ENCODE measurements around the gene CMSS1.

Gene CMSS1

DNA sequence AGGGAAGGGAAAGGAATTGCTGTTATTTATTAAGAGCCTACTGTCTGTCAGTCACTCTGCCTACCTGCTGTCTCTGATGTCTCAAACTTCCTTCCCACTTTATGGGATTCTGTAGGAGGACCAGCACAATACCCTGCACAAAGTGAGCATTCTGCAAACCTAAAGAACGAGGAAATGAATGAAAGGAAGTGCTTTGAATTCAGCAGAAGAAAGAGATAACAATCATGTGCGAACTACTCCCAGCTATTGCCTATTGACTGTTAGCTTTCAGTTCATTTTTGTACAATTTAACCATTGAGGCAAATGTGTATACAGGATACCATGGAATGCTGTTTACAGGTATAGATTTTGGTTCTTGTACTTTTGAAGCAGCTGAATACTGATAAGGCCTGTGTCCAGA, 66.8 kb downstream of the CMSS1 start:
- Histone ChIP-seq H3K4me1 (ENCODE audit: control insufficient read depth, insufficient read depth, low read length) (no peaks in the 10 kb centered on the region), H3K27me3 (ENCODE audit: control insufficient read depth in 1 of 2, insufficient read depth in 2 of 2, low read length in 2 of 2) (no peaks in the 10 kb centered on the region), H3K9ac (ENCODE audit: low read length in 2 of 2) (no peak overlapping the region), H3K27ac (ENCODE audit: low read length) (no peak overlapping the region), H3K4me3 (ENCODE audit: low read length in 2 of 2) (no peak overlapping the region), H3K9me3 (ENCODE audit: control insufficient read depth in 2 of 2, low read length in 2 of 2) (no peaks in the 10 kb centered on the region), H3K36me3 (ENCODE audit: control insufficient read depth in 2 of 2, insufficient read depth in 2 of 2, low read length in 2 of 2) (no peaks in the 10 kb centered on the region)

DNA sequence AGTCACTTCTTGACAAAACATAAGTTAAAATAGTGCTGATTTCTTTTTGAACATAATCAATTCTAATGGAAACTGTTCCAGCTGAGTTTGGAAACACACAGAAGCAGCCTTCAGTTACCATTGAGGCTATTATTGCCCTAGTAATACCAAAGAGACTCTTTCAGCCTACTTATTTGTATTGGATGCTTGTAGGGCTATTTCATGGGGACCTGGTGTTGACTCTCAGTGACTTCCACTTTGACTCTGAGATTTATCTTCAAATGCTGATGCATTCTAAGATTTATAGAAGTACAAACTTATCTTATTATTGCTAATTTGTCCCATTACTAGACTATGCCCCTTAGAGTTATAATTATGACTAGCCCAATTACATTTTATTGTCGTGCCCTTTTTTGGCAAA, 67.4 kb downstream of the CMSS1 start:
- no peak overlapping the region for H3K9ac ChIP-seq (ENCODE audit: low read length in 2 of 2)
- H3K36me3 ChIP-seq (ENCODE audit: control insufficient read depth in 2 of 2, insufficient read depth in 2 of 2, low read length in 2 of 2) = no peaks in the 10 kb centered on the region
- H3K4me1 ChIP-seq (ENCODE audit: control insufficient read depth, insufficient read depth, low read length) = no peaks in the 10 kb centered on the region
- no peak overlapping the region for H3K27ac ChIP-seq (ENCODE audit: low read length)
- H3K27me3 ChIP-seq (ENCODE audit: control insufficient read depth in 1 of 2, insufficient read depth in 2 of 2, low read length in 2 of 2) = no peaks in the 10 kb centered on the region
- no peaks in the 10 kb centered on the region for H3K9me3 ChIP-seq (ENCODE audit: control insufficient read depth in 2 of 2, low read length in 2 of 2)
- no peak overlapping the region for H3K4me3 ChIP-seq (ENCODE audit: low read length in 2 of 2)

DNA sequence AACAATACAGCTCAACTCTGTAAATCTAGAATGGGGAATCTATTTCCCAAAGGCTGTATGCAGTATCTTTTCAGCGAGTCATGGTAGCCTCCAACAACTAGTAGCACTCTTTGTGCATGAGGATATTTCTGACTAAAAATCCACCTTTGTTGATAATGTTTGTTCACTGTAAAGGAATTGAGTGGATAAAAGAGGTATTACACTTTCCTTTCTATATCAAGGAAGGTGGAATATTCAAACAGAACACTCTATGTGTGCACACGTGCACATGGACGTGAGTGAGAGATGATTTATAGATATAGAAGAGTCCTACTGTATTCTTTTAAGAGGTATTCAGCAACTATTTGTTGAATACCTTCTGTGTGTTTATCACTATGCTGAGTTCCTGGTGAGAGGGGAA, 68.2 kb downstream of the CMSS1 start:
- H3K27ac ChIP-seq (ENCODE audit: low read length) = no peak overlapping the region
- no peak overlapping the region for H3K9ac ChIP-seq (ENCODE audit: low read length in 2 of 2)
- no peaks in the 10 kb centered on the region for H3K9me3 ChIP-seq (ENCODE audit: control insufficient read depth in 2 of 2, low read length in 2 of 2)
- no peaks in the 10 kb centered on the region for H3K4me1 ChIP-seq (ENCODE audit: control insufficient read depth, insufficient read depth, low read length)
- no peak overlapping the region for H3K4me3 ChIP-seq (ENCODE audit: low read length in 2 of 2)
- no peaks in the 10 kb centered on the region for H3K27me3 ChIP-seq (ENCODE audit: control insufficient read depth in 1 of 2, insufficient read depth in 2 of 2, low read length in 2 of 2)
- no peaks in the 10 kb centered on the region for H3K36me3 ChIP-seq (ENCODE audit: control insufficient read depth in 2 of 2, insufficient read depth in 2 of 2, low read length in 2 of 2)

DNA sequence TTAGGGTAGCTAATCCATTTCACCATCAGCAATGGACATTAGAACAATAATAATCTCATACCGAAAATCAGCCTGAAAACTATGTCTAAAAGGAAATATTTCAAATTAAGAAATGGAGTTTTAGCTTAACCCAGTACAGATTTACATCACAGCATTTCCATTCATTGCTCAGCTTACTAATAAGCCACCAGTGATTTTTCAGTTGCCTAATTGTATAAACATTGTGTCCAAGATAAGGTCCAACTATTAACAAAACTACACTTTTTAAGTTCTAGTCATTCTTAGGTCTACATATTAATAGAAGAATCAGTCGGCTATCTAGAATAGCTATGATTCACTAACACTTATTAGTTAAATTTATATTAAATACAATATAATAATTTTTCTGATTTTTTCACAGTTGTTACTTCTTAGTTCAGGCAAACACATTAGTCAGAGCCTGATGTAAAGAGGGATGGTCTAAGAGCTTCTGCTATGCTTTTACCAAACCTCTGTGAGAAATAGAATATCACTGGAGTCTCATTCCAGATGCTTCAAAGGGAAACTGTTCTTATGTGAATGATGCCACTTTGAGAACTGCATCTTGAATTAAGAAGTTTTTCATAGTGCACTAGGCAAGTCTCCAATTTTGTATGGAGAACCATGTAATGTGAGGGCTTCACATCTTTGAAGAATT, 74.1 kb downstream of the CMSS1 start:
- Histone ChIP-seq H3K36me3 (ENCODE audit: control insufficient read depth in 2 of 2, insufficient read depth in 2 of 2, low read length in 2 of 2) (no peaks in the 10 kb centered on the region), H3K27me3 (ENCODE audit: control insufficient read depth in 1 of 2, insufficient read depth in 2 of 2, low read length in 2 of 2) (no peaks in the 10 kb centered on the region), H3K27ac (ENCODE audit: low read length) (no peak overlapping the region), H3K9ac (ENCODE audit: low read length in 2 of 2) (no peak overlapping the region), H3K9me3 (ENCODE audit: control insufficient read depth in 2 of 2, low read length in 2 of 2) (no peaks in the 10 kb centered on the region), H3K4me1 (ENCODE audit: control insufficient read depth, insufficient read depth, low read length) (no peaks in the 10 kb centered on the region), H3K4me3 (ENCODE audit: low read length in 2 of 2) (no peak overlapping the region)

DNA sequence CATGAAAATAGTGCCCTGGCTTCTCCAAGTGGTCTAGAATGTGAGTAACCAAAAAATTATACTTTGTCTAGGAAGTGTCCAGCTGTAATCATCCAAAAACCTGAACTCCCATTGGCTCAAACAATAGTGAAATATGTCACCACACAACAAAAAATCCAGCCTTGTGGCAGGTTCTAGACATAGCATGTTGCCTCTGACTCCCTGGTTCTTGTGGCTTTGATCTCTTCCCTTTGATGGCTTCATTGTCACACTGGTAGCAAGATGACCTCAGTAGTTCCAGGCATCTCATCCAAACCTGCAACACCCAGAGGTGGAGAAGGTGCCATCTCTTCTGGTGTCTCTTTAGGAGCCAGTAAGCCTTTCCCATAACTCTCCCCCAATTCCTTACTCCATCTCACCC, 74.7 kb downstream of the CMSS1 start:
- Histone ChIP-seq H3K9me3 (ENCODE audit: control insufficient read depth in 2 of 2, low read length in 2 of 2) (no peaks in the 10 kb centered on the region), H3K27me3 (ENCODE audit: control insufficient read depth in 1 of 2, insufficient read depth in 2 of 2, low read length in 2 of 2) (no peaks in the 10 kb centered on the region), H3K27ac (ENCODE audit: low read length) (no peak overlapping the region), H3K4me1 (ENCODE audit: control insufficient read depth, insufficient read depth, low read length) (no peaks in the 10 kb centered on the region), H3K36me3 (ENCODE audit: control insufficient read depth in 2 of 2, insufficient read depth in 2 of 2, low read length in 2 of 2) (no peaks in the 10 kb centered on the region), H3K9ac (ENCODE audit: low read length in 2 of 2) (no peak overlapping the region), H3K4me3 (ENCODE audit: low read length in 2 of 2) (no peak overlapping the region)

DNA sequence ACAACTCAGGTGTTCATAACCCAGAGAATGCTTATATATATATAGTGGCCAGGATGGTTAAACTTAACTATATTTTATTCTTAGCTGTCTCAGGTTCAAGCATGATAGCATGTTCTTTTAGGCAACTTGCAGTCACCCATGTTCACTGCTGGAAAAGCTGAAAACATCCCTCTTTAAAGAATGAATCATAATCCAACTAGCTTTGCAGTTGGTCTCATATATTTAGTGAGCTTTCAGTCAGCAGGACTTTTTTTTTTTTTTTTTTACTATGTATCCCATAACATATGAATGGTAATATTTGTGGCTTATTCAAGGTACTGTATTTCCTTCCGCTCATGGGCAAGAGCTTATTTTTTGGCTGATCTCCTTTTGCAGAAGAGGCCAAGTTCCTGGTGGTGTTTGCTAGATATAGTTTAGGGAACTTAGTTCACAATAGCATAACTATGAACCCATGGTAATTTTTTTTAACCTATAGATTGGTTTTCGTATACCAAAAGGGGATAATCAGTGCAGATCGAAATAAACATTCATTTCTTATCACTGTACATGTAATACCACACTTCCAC, 77.6 kb downstream of the CMSS1 start:
- Histone ChIP-seq H3K27me3 (ENCODE audit: control insufficient read depth in 1 of 2, insufficient read depth in 2 of 2, low read length in 2 of 2) (no peaks in the 10 kb centered on the region), H3K9ac (ENCODE audit: low read length in 2 of 2) (no peak overlapping the region), H3K36me3 (ENCODE audit: control insufficient read depth in 2 of 2, insufficient read depth in 2 of 2, low read length in 2 of 2) (no peaks in the 10 kb centered on the region), H3K27ac (ENCODE audit: low read length) (no peak overlapping the region), H3K4me1 (ENCODE audit: control insufficient read depth, insufficient read depth, low read length) (no peaks in the 10 kb centered on the region), H3K9me3 (ENCODE audit: control insufficient read depth in 2 of 2, low read length in 2 of 2) (no peaks in the 10 kb centered on the region), H3K4me3 (ENCODE audit: low read length in 2 of 2) (no peak overlapping the region)

DNA sequence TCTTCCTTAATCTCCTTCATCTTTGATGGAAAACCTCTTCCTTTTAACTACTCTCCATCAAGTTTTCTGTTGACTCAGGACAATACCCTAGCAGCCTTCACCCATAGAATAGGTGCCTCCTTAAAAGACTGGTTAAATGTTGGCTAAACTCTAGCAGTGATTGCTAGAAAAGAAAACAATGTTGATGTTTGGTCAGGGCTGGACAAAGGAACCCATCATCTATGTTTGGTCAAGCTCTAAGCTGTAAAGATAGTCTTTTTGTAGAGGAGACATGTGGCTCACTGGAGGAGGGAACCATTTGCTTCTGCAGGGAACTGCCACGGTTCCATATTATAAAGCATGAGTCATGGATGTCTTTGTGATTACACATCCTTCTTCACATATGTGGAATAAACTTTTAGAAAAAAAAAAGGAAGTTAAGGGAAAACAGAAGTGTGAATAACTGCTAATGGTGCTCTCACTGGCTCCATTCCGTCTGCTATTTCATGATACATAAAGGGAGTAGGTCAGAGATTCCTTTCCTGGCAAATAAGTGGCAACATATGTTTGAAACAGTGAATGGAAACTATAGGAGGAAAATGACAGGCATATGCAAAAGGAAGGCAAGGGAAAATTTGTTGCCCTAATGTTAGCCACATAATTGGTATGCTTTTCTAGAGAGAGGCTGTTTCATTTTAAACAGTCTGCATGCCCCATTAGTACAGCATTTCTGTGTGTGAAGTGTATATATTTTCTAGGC, 78.2 kb downstream of the CMSS1 start:
- Histone ChIP-seq H3K36me3 (ENCODE audit: control insufficient read depth in 2 of 2, insufficient read depth in 2 of 2, low read length in 2 of 2) (no peaks in the 10 kb centered on the region), H3K9ac (ENCODE audit: low read length in 2 of 2) (no peak overlapping the region), H3K27me3 (ENCODE audit: control insufficient read depth in 1 of 2, insufficient read depth in 2 of 2, low read length in 2 of 2) (no peaks in the 10 kb centered on the region), H3K4me1 (ENCODE audit: control insufficient read depth, insufficient read depth, low read length) (peaks cover 4% of the 10 kb centered on the region), H3K27ac (ENCODE audit: low read length) (no peak overlapping the region), H3K4me3 (ENCODE audit: low read length in 2 of 2) (no peak overlapping the region), H3K9me3 (ENCODE audit: control insufficient read depth in 2 of 2, low read length in 2 of 2) (no peaks in the 10 kb centered on the region)

DNA sequence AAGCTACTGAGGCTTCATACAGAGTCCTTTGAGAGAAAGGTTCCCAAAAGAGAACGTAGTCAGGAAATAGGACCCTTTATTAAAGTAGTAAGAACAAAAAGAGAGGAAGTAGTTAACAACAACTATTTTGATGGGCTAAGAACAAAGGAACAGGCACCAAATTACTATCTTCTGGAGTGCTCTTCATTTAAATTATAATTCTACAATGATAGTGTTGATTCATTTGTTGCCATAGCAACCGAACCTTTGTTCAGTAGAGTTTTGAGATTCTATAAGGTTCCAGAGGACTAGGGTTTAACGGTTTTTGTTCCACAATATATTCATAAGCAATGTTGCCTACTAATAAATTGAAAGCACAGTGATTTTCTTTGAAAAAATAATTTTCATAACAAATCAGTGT, 78.8 kb downstream of the CMSS1 start:
- Histone ChIP-seq H3K4me3 (ENCODE audit: low read length in 2 of 2) (no peak overlapping the region), H3K9ac (ENCODE audit: low read length in 2 of 2) (no peak overlapping the region), H3K9me3 (ENCODE audit: control insufficient read depth in 2 of 2, low read length in 2 of 2) (no peaks in the 10 kb centered on the region), H3K36me3 (ENCODE audit: control insufficient read depth in 2 of 2, insufficient read depth in 2 of 2, low read length in 2 of 2) (no peaks in the 10 kb centered on the region), H3K27me3 (ENCODE audit: control insufficient read depth in 1 of 2, insufficient read depth in 2 of 2, low read length in 2 of 2) (no peaks in the 10 kb centered on the region), H3K4me1 (ENCODE audit: control insufficient read depth, insufficient read depth, low read length) (peaks cover 5% of the 10 kb centered on the region), H3K27ac (ENCODE audit: low read length) (no peak overlapping the region)

DNA sequence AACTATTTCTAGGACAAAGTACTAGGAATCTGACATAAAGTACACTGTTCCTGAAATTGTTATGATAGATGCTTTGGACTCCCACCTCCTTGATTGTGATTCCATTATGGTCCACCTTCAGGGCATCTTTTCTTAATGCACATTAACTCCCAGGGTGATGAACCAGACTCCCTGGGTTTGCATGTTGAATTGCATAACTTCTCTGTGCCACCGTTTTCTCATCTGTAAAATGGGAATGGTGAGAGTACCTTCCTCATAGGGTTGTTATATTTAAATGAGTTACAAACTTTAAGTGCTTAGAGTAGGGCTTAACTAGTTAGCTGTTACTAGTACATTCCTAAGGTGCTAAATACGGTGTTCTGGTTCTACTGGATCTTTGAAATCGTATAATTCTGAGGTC, 81.9 kb downstream of the CMSS1 start:
- Histone ChIP-seq H3K9ac (ENCODE audit: low read length in 2 of 2) (no peak overlapping the region), H3K4me1 (ENCODE audit: control insufficient read depth, insufficient read depth, low read length) (peaks cover 5% of the 10 kb centered on the region), H3K36me3 (ENCODE audit: control insufficient read depth in 2 of 2, insufficient read depth in 2 of 2, low read length in 2 of 2) (no peaks in the 10 kb centered on the region), H3K27me3 (ENCODE audit: control insufficient read depth in 1 of 2, insufficient read depth in 2 of 2, low read length in 2 of 2) (no peaks in the 10 kb centered on the region), H3K4me3 (ENCODE audit: low read length in 2 of 2) (no peak overlapping the region), H3K27ac (ENCODE audit: low read length) (no peak overlapping the region), H3K9me3 (ENCODE audit: control insufficient read depth in 2 of 2, low read length in 2 of 2) (no peaks in the 10 kb centered on the region)

DNA sequence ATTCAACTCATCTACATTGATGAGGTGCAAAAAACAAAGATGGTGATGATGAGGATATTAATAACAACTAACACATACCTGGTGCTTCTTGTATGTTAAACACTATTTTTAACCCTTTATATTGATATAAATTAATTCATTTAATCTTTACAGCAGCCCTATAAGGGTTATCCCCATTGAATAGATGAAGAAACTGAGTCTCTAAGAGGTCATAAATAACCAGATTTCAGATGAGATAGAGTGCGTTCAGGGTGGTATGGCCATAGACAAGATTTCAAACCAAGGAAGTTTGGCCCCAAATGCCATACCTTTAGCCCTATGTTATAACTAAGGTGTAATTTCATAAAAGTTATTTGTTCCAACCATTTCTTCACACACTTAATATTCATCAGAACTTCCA, 82.6 kb downstream of the CMSS1 start:
- no peak overlapping the region for H3K4me3 ChIP-seq (ENCODE audit: low read length in 2 of 2)
- H3K9ac ChIP-seq (ENCODE audit: low read length in 2 of 2) = no peak overlapping the region
- no peaks in the 10 kb centered on the region for H3K36me3 ChIP-seq (ENCODE audit: control insufficient read depth in 2 of 2, insufficient read depth in 2 of 2, low read length in 2 of 2)
- H3K27ac ChIP-seq (ENCODE audit: low read length) = no peak overlapping the region
- H3K9me3 ChIP-seq (ENCODE audit: control insufficient read depth in 2 of 2, low read length in 2 of 2) = no peaks in the 10 kb centered on the region
- peaks cover 5% of the 10 kb centered on the region for H3K4me1 ChIP-seq (ENCODE audit: control insufficient read depth, insufficient read depth, low read length)
- H3K27me3 ChIP-seq (ENCODE audit: control insufficient read depth in 1 of 2, insufficient read depth in 2 of 2, low read length in 2 of 2) = no peaks in the 10 kb centered on the region
